Endometrium (tissue), 2 donors: Measurements from ENCODE around the gene ZNF354C.

ENCODE experiments used
- FAIRE-seq: peaks from 2 replicates; lab custom pipeline; 2012; peaks lifted over from hg19 to GRCh38; lab: Jason Lieb, UNC
- donor health status: control.
- donor health status: control.

ZNF354C gene

DNA sequence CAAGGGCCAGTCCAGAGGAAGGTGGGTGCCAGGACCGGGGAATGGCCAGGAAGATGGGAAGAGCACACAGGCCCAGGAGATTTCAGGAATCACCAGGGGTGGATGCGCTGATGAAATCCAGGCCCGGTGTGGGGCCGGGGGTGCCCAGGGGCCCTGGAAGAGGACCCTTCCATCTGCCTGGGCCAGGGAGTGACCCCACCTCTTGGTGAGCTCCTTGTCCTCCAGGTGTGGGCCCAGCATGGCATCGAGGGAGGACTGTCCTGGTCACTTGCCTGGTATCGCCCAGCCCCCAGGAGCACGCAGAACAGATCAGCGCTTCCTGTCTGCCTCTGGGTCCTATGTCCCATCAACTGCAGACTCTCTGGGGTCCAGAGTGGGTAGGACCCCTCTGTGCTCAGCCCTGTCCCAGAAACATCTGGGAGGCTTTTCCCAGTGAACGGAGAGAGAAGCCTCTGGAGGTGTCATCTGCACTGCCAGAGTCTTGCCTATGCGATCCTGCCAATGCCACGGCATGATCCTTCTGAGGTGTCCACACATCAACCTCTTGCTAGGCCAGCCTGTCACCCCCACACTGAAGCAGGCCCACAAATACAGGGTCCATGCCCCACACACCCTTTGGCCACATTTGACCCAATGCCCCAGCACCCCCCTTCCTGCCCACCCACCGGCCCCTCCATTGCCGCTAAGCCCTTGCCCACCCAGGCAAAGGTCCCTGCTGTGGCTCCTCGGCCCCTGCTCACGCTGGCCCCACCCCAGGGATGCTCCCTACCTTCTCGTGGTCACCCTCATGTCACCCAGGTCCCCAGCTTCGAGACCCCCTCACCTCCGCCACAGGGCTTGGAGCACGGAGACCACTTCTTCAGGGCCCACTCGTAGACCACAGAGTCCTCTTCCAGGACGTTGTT, 67.2 kb downstream of the ZNF354C start:
- FAIRE-seq: no peak

DNA sequence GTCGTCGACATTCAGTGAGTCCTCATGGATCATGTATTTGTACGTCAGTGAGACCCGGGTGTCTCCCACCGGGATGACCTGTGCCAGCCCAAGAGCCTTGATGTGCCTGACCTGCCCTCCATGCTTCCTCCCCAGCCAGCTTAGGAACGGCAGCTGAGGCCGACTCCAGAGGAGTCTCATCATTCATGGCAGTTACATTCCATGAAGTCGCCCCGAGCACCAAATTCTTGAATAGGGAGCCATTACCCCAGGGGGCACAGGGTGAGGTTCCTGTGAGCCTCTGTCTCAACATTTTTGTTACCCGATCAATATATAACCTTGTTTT, 67.8 kb downstream of the ZNF354C start:
- FAIRE-seq: no peak

DNA sequence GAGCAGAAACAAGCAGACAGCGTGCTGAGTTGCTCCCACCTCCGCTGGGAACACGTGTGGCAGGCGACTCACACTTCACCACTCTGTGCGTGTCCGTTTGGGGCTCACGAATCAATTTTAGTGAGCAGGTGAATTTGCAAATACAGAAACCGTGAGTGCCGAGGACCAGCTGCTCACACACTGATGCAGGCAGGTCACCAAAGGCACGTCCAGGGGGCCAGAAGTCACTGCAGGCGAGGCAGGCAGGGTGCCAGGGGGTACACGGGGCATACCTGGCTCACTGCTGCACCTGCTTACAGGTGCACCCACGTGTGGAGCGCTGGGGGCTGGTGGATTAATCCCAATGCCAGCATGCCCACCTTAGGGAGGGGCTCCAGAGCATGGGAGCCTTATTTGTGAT, 68.8 kb downstream of the ZNF354C start:
- no peak for FAIRE-seq

DNA sequence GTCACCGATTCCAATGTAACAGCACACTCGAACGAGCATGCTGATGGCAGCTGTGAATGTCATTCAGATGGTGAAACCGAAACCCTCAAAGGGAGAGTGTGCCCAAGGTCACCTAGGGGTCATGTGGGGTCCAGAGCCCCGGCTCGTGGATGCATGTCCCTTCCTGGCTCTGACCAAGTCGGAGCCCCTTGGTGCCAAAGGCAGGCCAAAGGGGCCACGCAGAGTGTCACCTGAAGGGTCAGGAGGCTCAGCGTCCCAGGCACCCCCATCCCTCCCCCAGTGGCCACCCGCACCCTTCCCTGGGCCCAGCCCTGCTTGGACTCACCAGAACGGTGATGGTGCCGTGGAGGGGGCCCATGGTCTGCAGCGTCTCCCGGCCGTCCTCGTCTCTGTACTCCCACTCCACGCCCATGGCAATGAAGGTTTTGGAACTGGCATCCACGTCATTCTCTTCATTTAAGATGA, 69.5 kb downstream of the ZNF354C start:
- FAIRE-seq: no peak

DNA sequence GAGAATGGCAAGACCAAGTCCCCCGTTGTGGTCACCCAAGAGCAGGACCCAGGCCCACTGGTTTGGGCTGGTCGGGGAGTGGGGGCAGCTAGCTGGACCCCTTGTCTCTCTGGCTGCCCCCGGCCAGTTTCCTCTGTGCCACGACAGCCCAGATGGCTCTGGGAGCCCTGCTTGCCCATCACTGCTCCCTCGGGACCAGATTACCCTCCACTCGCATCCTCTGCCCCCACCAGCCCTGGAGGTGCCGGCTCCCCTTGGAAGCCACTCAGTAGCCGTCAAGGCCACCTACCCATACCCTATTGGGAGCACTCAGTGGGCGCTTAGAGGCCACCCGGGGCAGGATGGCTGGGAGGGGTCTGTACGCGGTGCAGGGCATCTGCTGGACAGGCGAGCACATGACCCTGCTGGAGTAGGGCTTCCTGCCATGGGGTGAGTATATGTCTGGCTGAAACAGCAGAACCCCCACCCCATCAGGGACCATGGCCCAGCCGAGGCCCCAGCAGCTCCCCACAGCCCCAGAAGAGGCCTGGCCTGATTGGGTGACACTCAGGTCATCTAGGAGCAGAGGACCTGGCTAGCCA, 70.0 kb downstream of the ZNF354C start:
- no peak for FAIRE-seq

DNA sequence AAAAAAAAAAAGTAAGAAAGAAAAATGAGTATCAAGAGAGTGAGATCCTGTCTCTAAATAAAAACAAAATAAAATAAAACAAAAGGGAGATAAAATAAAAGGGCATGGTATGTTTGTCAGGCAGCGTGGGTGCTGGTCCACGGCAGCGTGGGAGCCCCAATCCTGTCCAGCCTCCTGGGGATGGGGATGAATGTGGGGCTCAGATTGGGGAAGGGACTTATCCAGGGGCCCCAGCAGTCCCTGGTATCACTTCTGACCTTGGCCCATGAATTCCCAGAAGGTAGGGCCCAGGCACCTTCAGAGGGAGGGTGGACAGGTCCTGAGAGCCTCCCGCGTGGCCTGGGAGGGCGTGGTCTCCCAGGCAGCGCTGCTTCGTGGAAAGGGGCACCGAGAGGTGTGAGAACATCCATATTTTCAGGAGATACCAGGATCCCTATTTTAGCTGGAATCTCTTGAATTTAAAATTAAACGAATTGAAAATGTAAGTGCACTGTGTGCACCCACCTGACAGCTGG, 71.2 kb downstream of the ZNF354C start:
- no peak for FAIRE-seq

DNA sequence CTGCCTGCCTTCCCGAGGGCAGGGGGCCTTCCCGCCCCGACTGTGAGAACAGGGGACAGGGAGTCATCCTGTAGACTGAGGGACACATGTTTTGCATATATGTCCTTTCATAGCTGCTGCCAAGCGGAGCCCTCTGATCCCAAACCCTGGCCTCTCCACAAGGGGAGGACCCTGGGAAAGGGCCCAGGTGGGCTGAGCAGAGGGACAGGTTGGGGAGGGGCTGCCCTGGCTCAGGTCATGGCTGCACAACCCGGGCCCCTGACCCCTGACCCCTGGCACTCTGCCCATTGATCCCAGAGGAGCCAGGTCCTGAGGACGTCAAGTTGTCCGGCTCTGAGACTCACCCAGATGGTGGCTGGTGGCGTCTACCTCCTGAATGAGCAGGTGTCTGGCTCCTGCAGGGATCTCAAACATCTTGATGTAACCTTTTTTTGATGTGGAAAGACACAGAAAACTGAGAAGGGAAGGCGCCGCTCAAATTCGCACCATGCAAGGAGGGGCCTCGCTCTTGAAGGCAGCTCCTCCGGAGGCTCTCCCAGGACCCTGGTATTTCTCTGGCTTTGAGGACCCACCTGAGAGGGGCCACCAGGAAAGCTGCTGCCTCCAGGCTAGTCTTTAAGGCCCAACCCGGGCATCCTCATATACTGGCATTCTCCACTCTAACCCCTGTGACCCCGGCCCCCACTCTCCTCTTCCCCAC, 71.9 kb downstream of the ZNF354C start:
- FAIRE-seq: no peak

DNA sequence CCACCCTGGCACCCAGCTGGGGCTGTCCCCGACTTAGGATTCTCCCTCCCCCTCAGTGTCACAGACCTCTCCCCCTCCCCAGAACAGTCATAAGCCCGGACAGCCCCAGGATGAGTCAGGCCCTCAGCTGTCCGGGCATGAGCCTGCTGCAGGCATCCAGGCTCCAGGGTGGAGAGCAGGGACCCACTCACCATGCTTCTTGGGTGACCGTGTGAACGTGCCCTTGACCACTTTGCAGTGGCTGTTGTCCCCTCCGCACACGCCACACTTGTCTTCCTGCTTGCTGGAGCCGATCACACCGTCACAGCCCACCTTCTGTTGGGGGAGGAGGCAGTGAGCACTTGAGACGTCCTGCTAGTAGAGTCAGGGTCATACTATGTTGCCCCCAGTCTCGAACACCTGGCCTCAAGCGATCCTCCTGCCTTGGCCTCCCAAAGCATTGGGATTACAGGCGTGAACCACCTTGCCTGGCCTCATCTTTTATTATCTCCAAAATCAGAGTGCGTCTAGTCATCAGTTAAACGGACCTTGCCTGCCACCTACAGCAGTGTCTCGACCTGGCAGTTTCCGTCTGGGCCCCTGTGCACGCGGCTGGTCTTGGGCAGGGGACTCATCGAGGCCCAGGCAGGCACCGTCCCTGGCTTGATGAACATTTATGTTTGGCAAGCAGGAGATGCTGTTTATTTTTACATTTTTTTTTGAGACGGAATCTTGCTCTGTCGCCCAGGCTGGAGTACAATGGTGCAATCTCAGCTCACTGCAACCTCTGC, 72.6 kb downstream of the ZNF354C start:
- no peak for FAIRE-seq
